ENCODE measurements around the gene DSTN. TPM values are rescaled to one million over a fixed set of nuclear protein-coding genes. Genes with fewer than 3 reads are reported as not detected.

The DSTN gene
- total RNA-seq, 1 experiment from 2014 or later, result 412 TPM

DNA sequence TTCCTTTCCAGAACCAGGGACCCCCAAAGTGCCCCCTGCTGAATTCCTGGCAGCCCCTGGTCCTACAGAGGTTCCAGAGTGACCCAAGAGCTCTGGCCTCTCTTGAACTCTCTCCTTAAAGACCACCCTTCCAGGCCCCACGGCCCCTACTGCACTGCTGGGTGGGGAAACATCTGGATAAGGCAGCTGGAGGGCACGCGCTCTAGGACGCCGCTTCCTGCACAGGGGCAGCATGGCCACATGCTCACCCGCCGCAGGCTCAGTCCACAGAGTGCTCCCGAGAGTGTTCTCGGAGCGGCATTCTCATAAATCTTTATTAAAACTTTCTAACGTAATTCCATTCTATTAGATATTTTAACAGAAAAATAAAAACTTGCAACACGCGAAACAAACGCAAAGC lies 75.1 kb downstream of the DSTN start:
- DNase-seq (ENCODE audit: low read depth, low spot score), result no peak
- peaks cover 53% of the 10 kb centered on the region for H3K4me1 ChIP-seq (ENCODE audit: control insufficient read depth, insufficient read depth, low read length)
- POLR2A ChIA-PET, result no interaction called here
- TF ChIP-seq CTCF (IDR thresholded peaks at IDR 0.05) (no peak), TCF7L2 (IDR thresholded peaks at IDR 0.05; ENCODE audit: low read depth, low read length) (no peak), SIN3A (IDR thresholded peaks at IDR 0.05; ENCODE audit: borderline replicate concordance, insufficient read depth, low read depth, low read length) (no peak), REST (IDR thresholded peaks at IDR 0.05; ENCODE audit: insufficient read depth in 1 of 2, low read depth in 2 of 2, low read length in 1 of 2) (no peak), POLR2AphosphoS5 (IDR thresholded peaks at IDR 0.05; ENCODE audit: low read depth, low read length) (no peak)
- intact Hi-C loops (cut with micrococcal nuclease; ENCODE audit: unreplicated experiment) (no loop called here), in situ Hi-C loops (cut with HindIII; ENCODE audit: low pct_unique_long_range_greater_than_20kb, low sequenced_read_pairs) (no loop called here)
- ATAC-seq, result no peak
- H3K27ac ChIP-seq (ENCODE audit: low read length), result peak overlapping the region; percentile 75
- no peaks in the 10 kb centered on the region for H3K27me3 ChIP-seq (ENCODE audit: control insufficient read depth, insufficient read depth, low read length)
- H3K4me3 ChIP-seq (ENCODE audit: low read depth in 2 of 2, low read length in 2 of 2), result no peak overlapping the region
- no peaks in the 10 kb centered on the region for H3K9me3 ChIP-seq (ENCODE audit: control insufficient read depth, insufficient read depth, low read depth, low read length)
- CTCF ChIA-PET, result interaction anchor here (0.9 kb wide), 1 partner anchor 36 kb away, joined by 3 read pairs; no protein-coding TSS in a partner anchor
- BruUV-seq (replicated peaks), result no TSS peak
- no peaks in the 10 kb centered on the region for H3K36me3 ChIP-seq (ENCODE audit: control insufficient read depth, insufficient read depth, low read length)

DNA sequence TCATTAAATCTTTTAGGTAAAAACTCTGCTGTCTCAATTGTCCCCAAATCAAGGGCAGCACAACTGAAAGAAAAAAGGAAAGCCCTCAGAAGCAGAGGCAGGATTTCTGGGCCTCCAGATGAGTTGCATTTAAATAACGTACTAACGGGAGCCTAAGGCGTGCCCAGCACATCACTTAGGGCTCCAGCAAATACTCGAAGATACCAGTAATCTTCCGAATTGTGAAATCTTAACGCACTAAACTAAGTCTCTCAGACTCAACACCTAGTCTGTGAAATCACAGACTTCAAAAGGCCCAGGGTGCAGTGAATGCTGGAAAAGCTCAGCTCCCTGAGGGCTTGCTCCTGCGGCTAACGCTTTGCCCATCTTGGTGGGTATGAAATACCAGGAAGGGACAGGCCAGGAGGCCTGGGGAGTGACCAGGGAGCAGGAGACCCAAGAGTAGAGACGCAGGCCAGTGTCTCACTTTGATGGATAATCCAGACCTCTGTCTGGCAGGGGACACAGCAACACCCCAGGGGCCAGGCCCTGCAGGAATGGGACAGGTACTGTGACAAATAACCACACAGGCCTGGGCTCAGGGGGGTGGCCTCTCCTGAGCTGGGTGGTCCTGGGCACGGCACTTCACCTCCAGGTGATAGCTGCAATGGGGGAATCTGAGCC lies 75.8 kb downstream of the DSTN start:
- in situ Hi-C loops (cut with HindIII; ENCODE audit: low pct_unique_long_range_greater_than_20kb, low sequenced_read_pairs) (no loop called here), intact Hi-C loops (cut with micrococcal nuclease; ENCODE audit: unreplicated experiment) (no loop called here)
- no peaks in the 10 kb centered on the region for H3K9me3 ChIP-seq (ENCODE audit: control insufficient read depth, insufficient read depth, low read depth, low read length)
- no peak overlapping the region for H3K4me3 ChIP-seq (ENCODE audit: low read depth in 2 of 2, low read length in 2 of 2)
- no peaks in the 10 kb centered on the region for H3K27me3 ChIP-seq (ENCODE audit: control insufficient read depth, insufficient read depth, low read length)
- H3K36me3 ChIP-seq (ENCODE audit: control insufficient read depth, insufficient read depth, low read length), result no peaks in the 10 kb centered on the region
- ATAC-seq, result 0 out of 2 replicates have a peak, but pooled peaks have one; percentile 5
- peak overlapping the region; percentile 75 for H3K27ac ChIP-seq (ENCODE audit: low read length)
- BruUV-seq (replicated peaks), result no TSS peak
- DNase-seq (ENCODE audit: low read depth, low spot score), result no peak
- ChIA-PET CTCF (interaction anchor here (0.9 kb wide), 1 partner anchor 36 kb away, joined by 3 read pairs; no protein-coding TSS in a partner anchor), POLR2A (no interaction called here)
- peaks cover 60% of the 10 kb centered on the region for H3K4me1 ChIP-seq (ENCODE audit: control insufficient read depth, insufficient read depth, low read length)
- TF ChIP-seq SIN3A (IDR thresholded peaks at IDR 0.05; ENCODE audit: borderline replicate concordance, insufficient read depth, low read depth, low read length), result no peak
- no peak; the same call in 1 of the 2 replicates for TF ChIP-seq TCF7L2 (IDR thresholded peaks at IDR 0.05; ENCODE audit: low read depth, low read length)
- TF ChIP-seq POLR2AphosphoS5 (IDR thresholded peaks at IDR 0.05; ENCODE audit: low read depth, low read length), result no peak
- no peak for TF ChIP-seq CTCF (IDR thresholded peaks at IDR 0.05)
- no peak for TF ChIP-seq REST (IDR thresholded peaks at IDR 0.05; ENCODE audit: insufficient read depth in 1 of 2, low read depth in 2 of 2, low read length in 1 of 2)

Measured in Panc1 (cell line).